CD14-positive monocyte (primary cell): ENCODE data around the gene RPL19. TPM values are rescaled to one million over a fixed set of nuclear protein-coding genes. Genes with fewer than 3 reads are reported as not detected.
A peak's percentile ranks its signal among the peaks of the same experiment; 100 is the strongest.

Experiments used
- DNase-seq, 3 donors: peaks; one replicate each; pipeline ENCODE4 v3.0.0-alpha.2; 2011 to 2022
- H2AFZ ChIP-seq: 2 replicates; pipeline ENCODE4 v1.6.0; 2012; ENCODE audit warnings: mild to moderate bottlenecking, low read depth, low read length, inconsistent platforms; ENCODE audit not compliant: insufficient read depth, poor library complexity, severe bottlenecking
- H3K27ac ChIP-seq, 2 donors: 1 replicate in 1 of 2; 2 replicates in 1 of 2; pipeline ENCODE4 v1.5.1; 2012 to 2013; ENCODE audit warnings: low read length in 2 of 2, control low read depth in 1 of 2, inconsistent platforms in 1 of 2, low read depth in 1 of 2, mild to moderate bottlenecking in 1 of 2
- H3K27me3 ChIP-seq, 2 donors: one replicate each; pipeline versions ENCODE4 v1.6.0 to v1.6.1; 2011 to 2013; ENCODE audit warnings: low read length in 2 of 2; ENCODE audit not compliant: control insufficient read depth in 2 of 2, insufficient read depth in 2 of 2
- H3K36me3 ChIP-seq, 2 donors: replicated peaks in 1 of 2; 1 replicate in 1 of 2; 2 replicates in 1 of 2; pipeline versions ENCODE4 v1.5.1 to v1.6.1; 2012 to 2013; ENCODE audit warnings: low read length in 2 of 2, control low read depth in 1 of 2, inconsistent platforms in 1 of 2, mild to moderate bottlenecking in 1 of 2; ENCODE audit not compliant: insufficient read depth in 2 of 2, control insufficient read depth in 1 of 2
- H3K4me1 ChIP-seq, 2 donors: 1 replicate in 1 of 2; 2 replicates in 1 of 2; pipeline versions ENCODE4 v1.5.1 to v1.6.1; 2012 to 2013; ENCODE audit warnings: low read length in 2 of 2, control low read depth in 1 of 2, inconsistent platforms in 1 of 2, mild to moderate bottlenecking in 1 of 2, moderate library complexity in 1 of 2; ENCODE audit not compliant: insufficient read depth in 2 of 2, control insufficient read depth in 1 of 2
- H3K4me2 ChIP-seq: replicated peaks from 2 replicates; pipeline ENCODE3; 2012; ENCODE audit warnings: low read length, moderate library complexity, mild to moderate bottlenecking; ENCODE audit not compliant: poor library complexity, severe bottlenecking; ENCODE audit errors: extremely low read depth
- H3K4me3 ChIP-seq, 3 experiments: fragments of 200-600 bp in 1 of 3; sonication (generic) in 1 of 3; replicated peaks in 1 of 3; 1 replicate in 2 of 3; 2 replicates in 1 of 3; pipeline ENCODE4 v1.5.1; 2011 to 2013; ENCODE audit warnings: low read length in 3 of 3, mild to moderate bottlenecking in 3 of 3, control low read depth in 2 of 3, low read depth in 2 of 3, inconsistent platforms in 1 of 3, moderate library complexity in 1 of 3
- H3K79me2 ChIP-seq: 2 replicates; pipeline ENCODE4 v1.6.0; 2012; ENCODE audit warnings: mild to moderate bottlenecking, control low read depth, inconsistent platforms, low read length, moderate library complexity; ENCODE audit not compliant: insufficient read depth
- H3K9ac ChIP-seq: 2 replicates; pipeline ENCODE4 v1.6.0; 2017; ENCODE audit warnings: low read length, mild to moderate bottlenecking; ENCODE audit not compliant: insufficient read depth, poor library complexity, severe bottlenecking
- H3K9me3 ChIP-seq, 2 donors: replicated peaks in 1 of 2; 1 replicate in 1 of 2; 2 replicates in 1 of 2; pipeline versions ENCODE4 v1.5.1 to v1.6.1; 2012 to 2013; ENCODE audit warnings: low read length in 2 of 2, control low read depth in 1 of 2; ENCODE audit not compliant: control insufficient read depth in 1 of 2, insufficient read depth in 1 of 2
- H4K20me1 ChIP-seq: 2 replicates; pipeline ENCODE4 v1.6.0; 2012; ENCODE audit warnings: mild to moderate bottlenecking, low read length, control low read depth, moderate library complexity; ENCODE audit not compliant: insufficient read depth
- H3K27ac Mint-ChIP-seq, 7 donors: one replicate each; pipeline ENCODE4 v1.8.0; 2020; ENCODE audit warnings: mild to moderate bottlenecking in 7 of 7, mixed read lengths in 7 of 7, moderate library complexity in 6 of 7, inconsistent platforms in 2 of 7
- H3K27me3 Mint-ChIP-seq, 3 donors: one replicate each; pipeline ENCODE4 v1.8.0; 2021 to 2022; ENCODE audit warnings: low read depth in 3 of 3, mild to moderate bottlenecking in 3 of 3, mixed read lengths in 3 of 3, moderate library complexity in 3 of 3, inconsistent platforms in 1 of 3
- H3K36me3 Mint-ChIP-seq, 2 donors: one replicate each; pipeline ENCODE4 v1.8.0; 2020; ENCODE audit warnings: mixed read lengths in 2 of 2, inconsistent platforms in 1 of 2, mild to moderate bottlenecking in 1 of 2
- H3K4me1 Mint-ChIP-seq: one replicate; pipeline ENCODE4 v1.8.0; 2020; ENCODE audit warnings: mild to moderate bottlenecking, mixed read lengths
- H3K4me3 Mint-ChIP-seq, 2 donors: one replicate each; pipeline ENCODE4 v1.8.0; 2020; ENCODE audit warnings: mild to moderate bottlenecking in 2 of 2, mixed read lengths in 2 of 2, moderate library complexity in 1 of 2
- H3K9me3 Mint-ChIP-seq, 7 donors: one replicate each; pipeline ENCODE4 v1.8.0; 2020 to 2022; ENCODE audit warnings: mixed read lengths in 7 of 7, mild to moderate bottlenecking in 6 of 7, moderate library complexity in 6 of 7, inconsistent platforms in 2 of 7
- WGBS: methylation state at CpG from one replicate; pipeline ENCODE4 v1.1.5; 2013; ENCODE audit warnings: missing lambda C conversion rate; ENCODE audit not compliant: insufficient coverage; 5-methylcytosine and 5-hydroxymethylcytosine counted together
- intact Hi-C, 2 donors: fragments of 100-400 bp; cut with micrococcal nuclease; formaldehyde crosslinking; loops; one replicate each; pipeline versions ENCODE4 v1.15.0 to v1.15.1; 2023
- polyA plus RNA-seq, 3 donors: library from polyadenylated mRNA; depleted of rRNA in 1 of 3; unstranded in 2 of 3; stranded (reverse) in 1 of 3; fragments of 300-500 nt in 2 of 3; fragments of >200 nt in 1 of 3; fragmentation: Illumina TruSeq in 2 of 3; gene quantifications; 1 replicate in 2 of 3; 2 replicates in 1 of 3; pipeline ENCODE4 v1.2.3, GENCODE V29; 2012 to 2021
- TF ChIP-seq, protein P1 (sequence below): fragments of 200-600 bp; IDR thresholded peaks from one replicate; pipeline ENCODE4 v1.8.0; 2022; ENCODE audit warnings: antibody characterized with exemption, mild to moderate bottlenecking

The RPL19 gene
- polyA plus RNA-seq, 3 donors: 1,069 to 1,809 (median 1,232) TPM

DNA sequence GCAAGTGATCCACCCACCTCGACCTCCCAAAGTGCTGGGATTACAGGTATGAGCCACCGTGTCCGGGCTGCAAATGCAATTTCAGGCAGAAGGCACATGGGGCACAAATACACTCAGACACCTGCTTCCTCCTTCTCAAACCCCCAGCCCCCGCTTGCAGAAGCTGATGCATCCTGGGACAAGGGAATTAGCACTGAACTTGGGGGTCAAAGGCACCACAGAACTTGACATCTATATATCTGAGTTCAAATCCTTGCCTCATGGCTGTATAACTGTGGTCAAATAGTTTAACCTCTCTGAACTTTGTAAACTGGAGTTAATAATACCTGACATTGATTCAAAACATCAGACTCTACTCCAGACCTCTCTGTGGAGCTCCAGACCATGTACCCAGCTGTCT, 30.0 kb upstream of the RPL19 start:
- H3K9me3 Mint-ChIP-seq: peaks cover 0 to 7% (median 3%) of the 10 kb centered on the region in 7 donors
- Histone ChIP-seq H3K4me3 (no peak overlapping the region), H3K4me2 (no peak overlapping the region), H3K79me2 (peaks cover 12% of the 10 kb centered on the region), H4K20me1 (no peaks in the 10 kb centered on the region), H3K9me3 (no peaks in the 10 kb centered on the region), H3K4me1 (peaks cover 47 to 55% of the 10 kb centered on the region in 2 donors), H3K9ac (no peak overlapping the region), H3K36me3 (no peaks in the 10 kb centered on the region), H2AFZ (no peak overlapping the region), H3K27me3 (no peaks in the 10 kb centered on the region), H3K27ac (no peak overlapping the region)
- peaks cover 2 to 4% (median 3%) of the 10 kb centered on the region in 3 donors for H3K27me3 Mint-ChIP-seq
- no peak for DNase-seq
- H3K36me3 Mint-ChIP-seq: no peaks in the 10 kb centered on the region
- peak overlapping the region in 1 of 7 donors; percentile 45 for H3K27ac Mint-ChIP-seq
- H3K4me1 Mint-ChIP-seq: peaks cover 54% of the 10 kb centered on the region
- H3K4me3 Mint-ChIP-seq: no peak overlapping the region
- 0% methylated on average over 1 of the region's 4 CpGs for WGBS
- intact Hi-C loops: no loop called here
- TF ChIP-seq, protein P1, sequence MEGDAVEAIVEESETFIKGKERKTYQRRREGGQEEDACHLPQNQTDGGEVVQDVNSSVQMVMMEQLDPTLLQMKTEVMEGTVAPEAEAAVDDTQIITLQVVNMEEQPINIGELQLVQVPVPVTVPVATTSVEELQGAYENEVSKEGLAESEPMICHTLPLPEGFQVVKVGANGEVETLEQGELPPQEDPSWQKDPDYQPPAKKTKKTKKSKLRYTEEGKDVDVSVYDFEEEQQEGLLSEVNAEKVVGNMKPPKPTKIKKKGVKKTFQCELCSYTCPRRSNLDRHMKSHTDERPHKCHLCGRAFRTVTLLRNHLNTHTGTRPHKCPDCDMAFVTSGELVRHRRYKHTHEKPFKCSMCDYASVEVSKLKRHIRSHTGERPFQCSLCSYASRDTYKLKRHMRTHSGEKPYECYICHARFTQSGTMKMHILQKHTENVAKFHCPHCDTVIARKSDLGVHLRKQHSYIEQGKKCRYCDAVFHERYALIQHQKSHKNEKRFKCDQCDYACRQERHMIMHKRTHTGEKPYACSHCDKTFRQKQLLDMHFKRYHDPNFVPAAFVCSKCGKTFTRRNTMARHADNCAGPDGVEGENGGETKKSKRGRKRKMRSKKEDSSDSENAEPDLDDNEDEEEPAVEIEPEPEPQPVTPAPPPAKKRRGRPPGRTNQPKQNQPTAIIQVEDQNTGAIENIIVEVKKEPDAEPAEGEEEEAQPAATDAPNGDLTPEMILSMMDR: no peak

DNA sequence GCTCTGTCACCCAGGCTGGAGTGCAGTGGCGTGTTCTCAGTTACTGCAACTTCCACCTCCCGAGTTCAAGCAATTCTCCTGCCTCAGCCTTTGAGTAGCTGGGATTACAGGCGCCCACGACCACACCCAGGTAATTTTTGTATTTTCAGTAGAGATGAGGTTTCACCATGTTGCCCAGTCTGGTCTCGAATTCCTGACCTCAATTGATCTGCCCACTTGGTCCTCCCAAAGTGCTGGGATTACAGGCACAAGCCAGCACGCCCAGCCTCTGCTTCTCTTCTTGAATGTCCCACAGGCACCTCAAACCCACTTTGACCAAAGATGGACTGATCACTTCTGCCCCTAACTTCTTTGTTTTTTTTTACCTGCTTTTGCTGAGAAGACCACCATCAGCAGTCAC, 29.5 kb upstream of the RPL19 start:
- TF ChIP-seq, protein P1: no peak
- DNase-seq: no peak
- Histone ChIP-seq H3K4me2 (no peak overlapping the region), H3K36me3 (no peaks in the 10 kb centered on the region), H2AFZ (no peak overlapping the region), H3K4me1 (peaks cover 47 to 55% of the 10 kb centered on the region in 2 donors), H3K4me3 (no peak overlapping the region), H3K27me3 (no peaks in the 10 kb centered on the region), H3K9me3 (no peaks in the 10 kb centered on the region), H3K79me2 (peaks cover 7% of the 10 kb centered on the region), H4K20me1 (no peaks in the 10 kb centered on the region), H3K9ac (no peak overlapping the region), H3K27ac (no peak overlapping the region)
- no peak overlapping the region for H3K4me3 Mint-ChIP-seq
- H3K27ac Mint-ChIP-seq: peak overlapping the region in 1 of 7 donors; percentile 52
- WGBS: 69% methylated on average over 2 of the region's 6 CpGs
- intact Hi-C loops: no loop called here
- peaks cover 0 to 7% (median 3%) of the 10 kb centered on the region in 7 donors for H3K9me3 Mint-ChIP-seq
- H3K36me3 Mint-ChIP-seq: no peaks in the 10 kb centered on the region
- H3K4me1 Mint-ChIP-seq: peaks cover 56% of the 10 kb centered on the region
- peaks cover 2 to 7% (median 6%) of the 10 kb centered on the region in 3 donors for H3K27me3 Mint-ChIP-seq
